Fibroblast of skin of left biceps (primary cell): ENCODE measurements around the gene ZNF354B.
"Not testable (repeated sequence)": the region's sequence is repeated elsewhere in the genome, so short reads cannot be mapped to it uniquely, and the experiment has no call there.

Source experiments
- DNase-seq, 2 experiments: peaks; one replicate each; pipeline ENCODE4 v3.0.0-alpha.2; 2013; ENCODE audit warnings: low read depth in 2 of 2

The ZNF354B gene

GRCh38 chr5:178859625-178860521 is at the start of gene ZNF354B:
Gene ZNF354B, plus strand, starts transcription at chr5:178859953. Its CDS starts 1,095 bp downstream, at chr5:178861048.
- peak; percentile 75 to 76 for DNase-seq

GRCh38 chr5:178817506-178817905 is 42.2 kb upstream of the ZNF354B start:
- no peak for DNase-seq

- no peak for DNase-seq
These were observed 41.7 kb upstream of the ZNF354B start for GRCh38 chr5:178818094-178818493.

- no peak for DNase-seq
These were observed 39.8 kb upstream of the ZNF354B start for GRCh38 chr5:178820001-178820400.

- DNase-seq, result no peak
These were observed 34.3 kb upstream of the ZNF354B start for GRCh38 chr5:178825444-178825843.

GRCh38 chr5:178826216-178826615 is 33.5 kb upstream of the ZNF354B start:
- DNase-seq, result no peak

GRCh38 chr5:178827636-178828035 is 32.1 kb upstream of the ZNF354B start:
- DNase-seq, result no peak

GRCh38 chr5:178831049-178831448 is 28.7 kb upstream of the ZNF354B start:
- DNase-seq, result no peak

GRCh38 chr5:178832618-178833201 is 27.0 kb upstream of the ZNF354B start:
- no peak for DNase-seq

- DNase-seq, result no peak
These were observed 23.1 kb upstream of the ZNF354B start for GRCh38 chr5:178836628-178837027.

GRCh38 chr5:178838695-178839318 is 20.9 kb upstream of the ZNF354B start:
- DNase-seq, result not testable (repeated sequence)

- no peak for DNase-seq
These were observed 20.4 kb upstream of the ZNF354B start for GRCh38 chr5:178839319-178839704.

GRCh38 chr5:178840399-178840798 is 19.4 kb upstream of the ZNF354B start:
- DNase-seq, result not testable (repeated sequence)

- no peak for DNase-seq
These were observed 10.4 kb upstream of the ZNF354B start for GRCh38 chr5:178849316-178849715.

GRCh38 chr5:178851951-178852350 is 7.8 kb upstream of the ZNF354B start:
- DNase-seq, result no peak

- DNase-seq, result no peak
These were observed 5.5 kb upstream of the ZNF354B start for GRCh38 chr5:178854284-178854683.

- not testable (repeated sequence) for DNase-seq
These were observed 862 bp downstream of the ZNF354B start for GRCh38 chr5:178860615-178861014.

- DNase-seq, result no peak
These were observed 1.9 kb downstream of the ZNF354B start for GRCh38 chr5:178861627-178862026.

- DNase-seq, result no peak
These were observed 7.2 kb downstream of the ZNF354B start for GRCh38 chr5:178866946-178867345.

- no peak for DNase-seq
These were observed 9.8 kb downstream of the ZNF354B start for GRCh38 chr5:178869577-178869976.

- DNase-seq, result no peak
These were observed 10.7 kb downstream of the ZNF354B start for GRCh38 chr5:178870411-178870810.

GRCh38 chr5:178872302-178872701 is 12.5 kb downstream of the ZNF354B start:
- DNase-seq, result no peak
